ENCODE measurements around the gene ABHD16B. TPM values are rescaled to one million over a fixed set of nuclear protein-coding genes. Genes with fewer than 3 reads are reported as not detected.

ABHD16B gene
- total RNA-seq, 2 experiments from 2014 or later: not detected

- peaks cover 28% of the 10 kb centered on the region for H3K36me3 Mint-ChIP-seq (ENCODE audit: low read depth)
- H3K9me3 Mint-ChIP-seq: no peaks in the 10 kb centered on the region
- TF ChIP-seq, protein P1, sequence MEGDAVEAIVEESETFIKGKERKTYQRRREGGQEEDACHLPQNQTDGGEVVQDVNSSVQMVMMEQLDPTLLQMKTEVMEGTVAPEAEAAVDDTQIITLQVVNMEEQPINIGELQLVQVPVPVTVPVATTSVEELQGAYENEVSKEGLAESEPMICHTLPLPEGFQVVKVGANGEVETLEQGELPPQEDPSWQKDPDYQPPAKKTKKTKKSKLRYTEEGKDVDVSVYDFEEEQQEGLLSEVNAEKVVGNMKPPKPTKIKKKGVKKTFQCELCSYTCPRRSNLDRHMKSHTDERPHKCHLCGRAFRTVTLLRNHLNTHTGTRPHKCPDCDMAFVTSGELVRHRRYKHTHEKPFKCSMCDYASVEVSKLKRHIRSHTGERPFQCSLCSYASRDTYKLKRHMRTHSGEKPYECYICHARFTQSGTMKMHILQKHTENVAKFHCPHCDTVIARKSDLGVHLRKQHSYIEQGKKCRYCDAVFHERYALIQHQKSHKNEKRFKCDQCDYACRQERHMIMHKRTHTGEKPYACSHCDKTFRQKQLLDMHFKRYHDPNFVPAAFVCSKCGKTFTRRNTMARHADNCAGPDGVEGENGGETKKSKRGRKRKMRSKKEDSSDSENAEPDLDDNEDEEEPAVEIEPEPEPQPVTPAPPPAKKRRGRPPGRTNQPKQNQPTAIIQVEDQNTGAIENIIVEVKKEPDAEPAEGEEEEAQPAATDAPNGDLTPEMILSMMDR (IDR thresholded peaks at IDR 0.05): no peak
- peak; percentile 93 for DNase-seq
- ChIA-PET POLR2A (interaction anchor here (1.1 to 3.9 kb wide), 5 partner anchors 10 to 69 kb away, joined by 3 to 25 read pairs (median 6); partner anchors contain the start of gene TPD52L2), CTCF (interaction anchor here (1.1 to 1.4 kb wide), 2 partner anchors 15 to 79 kb away, joined by 3 to 4 read pairs; no protein-coding TSS in a partner anchor)
- peaks cover 32% of the 10 kb centered on the region for H3K4me1 Mint-ChIP-seq (ENCODE audit: low read depth)
- H3K27ac Mint-ChIP-seq: peak within 1 kb of the TSS; percentile 95
- peak; percentile 96 for ATAC-seq
- intact Hi-C loops (cut with micrococcal nuclease): no loop called here
- H3K4me3 Mint-ChIP-seq: peak within 1 kb of the TSS; percentile 88
- H3K27me3 Mint-ChIP-seq: no peaks in the 10 kb centered on the region
Measured at GRCh38 chr20:63894358-63895201, 33.3 kb downstream of the ABHD16B start, which contains the start of gene DNAJC5. TSS of gene DNAJC5 (plus strand) at chr20:63895126. CDS start at chr20:63928346, 33,220 bp downstream.

DNA sequence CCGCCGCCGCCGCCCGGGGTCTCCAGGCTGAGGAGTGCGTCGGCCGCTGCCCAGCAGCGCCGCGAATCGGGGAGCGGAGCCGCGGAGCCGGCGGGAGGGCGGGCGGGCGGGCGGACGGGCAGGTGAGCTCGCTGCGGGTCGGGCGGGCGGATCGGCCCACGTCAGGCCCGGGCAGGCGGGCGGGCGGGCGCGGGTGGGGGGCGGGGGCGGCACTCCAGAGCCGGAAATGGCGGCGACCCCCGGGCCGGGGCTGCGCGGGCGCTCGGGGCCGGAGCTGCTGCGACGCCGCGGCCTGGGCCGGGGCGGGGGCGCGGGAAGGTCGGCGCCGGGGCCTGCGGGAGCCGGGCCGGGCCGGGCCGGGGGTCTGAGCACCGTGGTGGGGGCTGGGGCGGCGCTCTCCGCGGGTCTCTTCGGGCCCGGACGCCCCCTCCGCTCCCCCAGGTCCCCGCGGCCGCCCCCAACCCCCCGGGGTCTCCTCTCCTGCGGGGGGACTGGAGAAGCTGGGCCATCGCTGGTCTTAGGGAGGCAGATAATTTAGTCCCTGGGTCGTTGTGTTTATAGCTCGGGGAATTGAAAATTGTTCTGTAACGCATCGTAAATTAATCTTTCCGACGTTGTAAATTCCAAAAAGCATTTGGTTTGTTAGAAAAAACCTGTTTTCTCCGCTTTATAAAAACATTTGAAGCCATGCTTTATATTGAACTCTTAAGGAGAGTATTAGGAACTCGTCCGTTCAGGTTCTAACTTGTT, 34.1 kb downstream of the ABHD16B start:
- CTCF ChIA-PET: interaction anchor here (0.8 to 1.4 kb wide), 6 partner anchors 10 to 398 kb away, joined by 3 to 5 read pairs (median 4); partner anchors contain the start of gene TPD52L2
- Mint-ChIP-seq H3K36me3 (ENCODE audit: low read depth) (peaks cover 22% of the 10 kb centered on the region), H3K4me3 (peak overlapping the region; percentile 88), H3K4me1 (ENCODE audit: low read depth) (peaks cover 33% of the 10 kb centered on the region), H3K9me3 (no peaks in the 10 kb centered on the region), H3K27ac (peak overlapping the region; percentile 95), H3K27me3 (no peaks in the 10 kb centered on the region)
- TF ChIP-seq, protein P1 (IDR thresholded peaks at IDR 0.05): no peak
- DNase-seq (no peak), ATAC-seq (no peak)
- intact Hi-C loops (cut with micrococcal nuclease): no loop called here
- POLR2A ChIA-PET: interaction anchor here (1.0 to 3.9 kb wide), 8 partner anchors 8 to 85 kb away, joined by 3 to 25 read pairs (median 4); partner anchors contain the start of gene TPD52L2

- Mint-ChIP-seq H3K4me3 (peak overlapping the region; percentile 88), H3K9me3 (no peaks in the 10 kb centered on the region), H3K27me3 (no peaks in the 10 kb centered on the region), H3K4me1 (ENCODE audit: low read depth) (peaks cover 37% of the 10 kb centered on the region), H3K27ac (peak overlapping the region; percentile 95), H3K36me3 (ENCODE audit: low read depth) (peaks cover 25% of the 10 kb centered on the region)
- DNase-seq (no peak), ATAC-seq (no peak)
- TF ChIP-seq, protein P1 (IDR thresholded peaks at IDR 0.05): no peak
- ChIA-PET CTCF (interaction anchor here (0.8 to 1.4 kb wide), 6 partner anchors 10 to 399 kb away, joined by 3 to 5 read pairs (median 4); partner anchors contain the start of gene TPD52L2), POLR2A (interaction anchor here (1.0 to 3.9 kb wide), 5 partner anchors 8 to 84 kb away, joined by 3 to 25 read pairs (median 4); partner anchors contain the start of gene TPD52L2)
- intact Hi-C loops (cut with micrococcal nuclease): no loop called here
Measured at GRCh38 chr20:63895952-63896263, 34.6 kb downstream of the ABHD16B start.

DNA sequence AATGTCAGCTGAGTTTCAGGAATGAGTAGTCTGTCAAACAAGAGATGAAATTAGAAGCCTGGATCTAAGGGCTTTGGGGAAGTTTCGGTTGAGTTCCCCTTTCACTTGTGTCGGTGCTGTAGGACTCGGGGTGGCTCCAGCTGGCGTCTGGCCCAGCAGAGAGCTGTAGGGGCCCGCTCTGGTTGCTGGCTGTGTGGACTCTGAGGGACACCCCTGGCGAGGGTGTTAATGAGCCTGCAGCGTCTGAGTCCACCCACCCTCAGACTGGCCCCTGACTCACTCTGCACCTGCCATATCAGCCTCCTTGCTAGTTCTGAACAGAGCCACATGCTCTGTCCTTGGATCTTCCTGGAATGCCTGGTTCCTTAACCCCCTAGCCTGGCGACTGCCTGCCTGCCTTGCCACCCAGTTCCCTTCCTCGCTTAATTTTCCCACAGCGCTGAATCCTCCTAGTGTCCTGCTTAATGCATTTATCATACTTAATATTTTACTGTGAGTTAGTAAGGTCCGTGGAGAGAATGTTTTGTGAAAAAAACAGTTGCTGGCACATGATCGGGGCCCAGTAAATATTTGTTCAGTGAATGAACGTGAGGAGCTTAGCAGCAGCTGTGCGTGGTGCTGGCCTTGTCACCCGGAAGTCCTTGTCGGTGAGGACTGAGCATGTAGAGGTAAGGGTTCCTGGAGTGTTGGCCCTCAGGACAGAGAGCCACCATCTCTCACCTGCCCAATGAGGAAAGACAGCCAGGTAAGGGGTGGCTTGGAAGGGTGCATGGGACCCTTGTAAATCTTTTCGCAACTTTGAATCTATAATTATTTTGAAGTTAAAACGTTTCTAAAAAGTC, 35.2 kb downstream of the ABHD16B start:
- CTCF ChIA-PET: interaction anchor here (0.8 to 1.4 kb wide), 5 partner anchors 9 to 399 kb away, joined by 3 to 5 read pairs (median 4); partner anchors contain the start of gene TPD52L2
- no peaks in the 10 kb centered on the region for H3K27me3 Mint-ChIP-seq
- POLR2A ChIA-PET: interaction anchor here (1.0 to 3.9 kb wide), 5 partner anchors 8 to 349 kb away, joined by 3 to 25 read pairs (median 4); partner anchors contain the start of gene TPD52L2
- no peaks in the 10 kb centered on the region for H3K9me3 Mint-ChIP-seq
- peaks cover 29% of the 10 kb centered on the region for H3K36me3 Mint-ChIP-seq (ENCODE audit: low read depth)
- H3K4me3 Mint-ChIP-seq: peak overlapping the region; percentile 88
- H3K27ac Mint-ChIP-seq: peak overlapping the region; percentile 95
- peaks cover 42% of the 10 kb centered on the region for H3K4me1 Mint-ChIP-seq (ENCODE audit: low read depth)
- TF ChIP-seq, protein P1 (IDR thresholded peaks at IDR 0.05): no peak
- peak; percentile 17 for ATAC-seq
- intact Hi-C loops (cut with micrococcal nuclease): no loop called here
- DNase-seq: peak; percentile 54
